Panc1 (cell line): ENCODE results near the gene ARHGAP31.

Experiments
- SIN3A ChIP-seq: IDR thresholded peaks from 2 replicates; pipeline ENCODE4 v1.6.1; 2012; ENCODE audit warnings: low read depth, mild to moderate bottlenecking, low read length, moderate library complexity, borderline replicate concordance; ENCODE audit not compliant: insufficient read depth
- TF ChIP-seq, protein P1 (sequence below): fragments of 450-650 bp; IDR thresholded peaks from 2 replicates; pipeline ENCODE4 v1.5.1; 2017; ENCODE audit warnings: mild to moderate bottlenecking
- TF ChIP-seq, protein P2 (sequence below), 2 experiments: IDR thresholded peaks; 2 replicates each; pipeline ENCODE4 v1.6.1; 2011 to 2012; ENCODE audit warnings: low read depth in 2 of 2, control low read depth in 1 of 2, low read length in 1 of 2, mild to moderate bottlenecking in 1 of 2, moderate library complexity in 1 of 2; ENCODE audit not compliant: insufficient read depth in 1 of 2

DNA sequence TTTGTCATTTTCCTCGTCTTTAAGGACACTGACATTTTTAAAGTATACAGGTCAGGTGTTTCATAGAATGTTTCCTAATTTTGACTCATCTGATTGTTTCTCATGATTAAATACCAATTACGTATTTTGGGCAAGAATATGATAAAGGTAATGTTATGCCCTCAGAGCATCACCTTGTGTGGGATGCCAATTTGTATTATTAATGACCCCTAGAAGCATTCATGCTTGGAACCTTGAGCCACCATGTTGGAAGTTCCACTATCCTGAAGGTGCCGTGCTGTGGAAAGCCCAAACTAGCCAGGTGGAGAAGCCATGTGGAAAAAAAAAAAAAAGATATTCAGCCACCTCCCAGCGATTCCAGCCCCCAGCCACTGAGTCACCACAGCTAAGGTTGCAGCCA is 34.4 kb upstream of the ARHGAP31 start:
- TF ChIP-seq, protein P1, sequence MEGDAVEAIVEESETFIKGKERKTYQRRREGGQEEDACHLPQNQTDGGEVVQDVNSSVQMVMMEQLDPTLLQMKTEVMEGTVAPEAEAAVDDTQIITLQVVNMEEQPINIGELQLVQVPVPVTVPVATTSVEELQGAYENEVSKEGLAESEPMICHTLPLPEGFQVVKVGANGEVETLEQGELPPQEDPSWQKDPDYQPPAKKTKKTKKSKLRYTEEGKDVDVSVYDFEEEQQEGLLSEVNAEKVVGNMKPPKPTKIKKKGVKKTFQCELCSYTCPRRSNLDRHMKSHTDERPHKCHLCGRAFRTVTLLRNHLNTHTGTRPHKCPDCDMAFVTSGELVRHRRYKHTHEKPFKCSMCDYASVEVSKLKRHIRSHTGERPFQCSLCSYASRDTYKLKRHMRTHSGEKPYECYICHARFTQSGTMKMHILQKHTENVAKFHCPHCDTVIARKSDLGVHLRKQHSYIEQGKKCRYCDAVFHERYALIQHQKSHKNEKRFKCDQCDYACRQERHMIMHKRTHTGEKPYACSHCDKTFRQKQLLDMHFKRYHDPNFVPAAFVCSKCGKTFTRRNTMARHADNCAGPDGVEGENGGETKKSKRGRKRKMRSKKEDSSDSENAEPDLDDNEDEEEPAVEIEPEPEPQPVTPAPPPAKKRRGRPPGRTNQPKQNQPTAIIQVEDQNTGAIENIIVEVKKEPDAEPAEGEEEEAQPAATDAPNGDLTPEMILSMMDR = no peak
- TF ChIP-seq, protein P2, sequence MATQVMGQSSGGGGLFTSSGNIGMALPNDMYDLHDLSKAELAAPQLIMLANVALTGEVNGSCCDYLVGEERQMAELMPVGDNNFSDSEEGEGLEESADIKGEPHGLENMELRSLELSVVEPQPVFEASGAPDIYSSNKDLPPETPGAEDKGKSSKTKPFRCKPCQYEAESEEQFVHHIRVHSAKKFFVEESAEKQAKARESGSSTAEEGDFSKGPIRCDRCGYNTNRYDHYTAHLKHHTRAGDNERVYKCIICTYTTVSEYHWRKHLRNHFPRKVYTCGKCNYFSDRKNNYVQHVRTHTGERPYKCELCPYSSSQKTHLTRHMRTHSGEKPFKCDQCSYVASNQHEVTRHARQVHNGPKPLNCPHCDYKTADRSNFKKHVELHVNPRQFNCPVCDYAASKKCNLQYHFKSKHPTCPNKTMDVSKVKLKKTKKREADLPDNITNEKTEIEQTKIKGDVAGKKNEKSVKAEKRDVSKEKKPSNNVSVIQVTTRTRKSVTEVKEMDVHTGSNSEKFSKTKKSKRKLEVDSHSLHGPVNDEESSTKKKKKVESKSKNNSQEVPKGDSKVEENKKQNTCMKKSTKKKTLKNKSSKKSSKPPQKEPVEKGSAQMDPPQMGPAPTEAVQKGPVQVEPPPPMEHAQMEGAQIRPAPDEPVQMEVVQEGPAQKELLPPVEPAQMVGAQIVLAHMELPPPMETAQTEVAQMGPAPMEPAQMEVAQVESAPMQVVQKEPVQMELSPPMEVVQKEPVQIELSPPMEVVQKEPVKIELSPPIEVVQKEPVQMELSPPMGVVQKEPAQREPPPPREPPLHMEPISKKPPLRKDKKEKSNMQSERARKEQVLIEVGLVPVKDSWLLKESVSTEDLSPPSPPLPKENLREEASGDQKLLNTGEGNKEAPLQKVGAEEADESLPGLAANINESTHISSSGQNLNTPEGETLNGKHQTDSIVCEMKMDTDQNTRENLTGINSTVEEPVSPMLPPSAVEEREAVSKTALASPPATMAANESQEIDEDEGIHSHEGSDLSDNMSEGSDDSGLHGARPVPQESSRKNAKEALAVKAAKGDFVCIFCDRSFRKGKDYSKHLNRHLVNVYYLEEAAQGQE (IDR thresholded peaks at IDR 0.05; ENCODE audit: insufficient read depth in 1 of 2, low read depth in 2 of 2, low read length in 1 of 2) = no peak
- no peak for TF ChIP-seq SIN3A
